Mesenchymal stem cell (in vitro differentiated cells and primary cell): ENCODE results near the gene MLLT1.
A peak's percentile ranks its signal among the peaks of the same experiment; 100 is the strongest.

Experiments used
- DNase-seq: peaks from one replicate; pipeline ENCODE4 v3.0.0-alpha.2; 2013
- H2AFZ ChIP-seq: one replicate; pipeline ENCODE4 v1.6.1; 2013; ENCODE audit warnings: low read depth, mild to moderate bottlenecking, control low read depth, inconsistent platforms, low read length, moderate library complexity
- H2AK5ac ChIP-seq: 2 replicates; pipeline ENCODE4 v1.6.1; 2013; ENCODE audit warnings: low read length, moderate library complexity, mild to moderate bottlenecking, inconsistent platforms; ENCODE audit not compliant: severe bottlenecking
- H2BK120ac ChIP-seq: one replicate; pipeline ENCODE4 v1.6.1; 2013; ENCODE audit warnings: low read depth, mild to moderate bottlenecking, inconsistent platforms, low read length, moderate library complexity
- H2BK12ac ChIP-seq, 2 experiments: one replicate each; pipeline ENCODE4 v1.6.1; 2013; ENCODE audit warnings: inconsistent platforms in 2 of 2, low read length in 2 of 2, mild to moderate bottlenecking in 2 of 2, moderate library complexity in 2 of 2, control low read depth in 1 of 2
- H2BK15ac ChIP-seq: one replicate; pipeline ENCODE4 v1.6.1; 2013; ENCODE audit warnings: mild to moderate bottlenecking, low read depth, inconsistent platforms; ENCODE audit not compliant: poor library complexity, severe bottlenecking
- H2BK5ac ChIP-seq: 2 replicates; pipeline ENCODE4 v1.6.1; 2013; ENCODE audit warnings: low read depth, mild to moderate bottlenecking, low read length, control low read depth, inconsistent platforms; ENCODE audit not compliant: poor library complexity, severe bottlenecking
- H3K14ac ChIP-seq, 2 experiments: one replicate each; pipeline ENCODE4 v1.6.1; 2013; ENCODE audit warnings: inconsistent platforms in 2 of 2, low read length in 2 of 2, control low read depth in 1 of 2, mild to moderate bottlenecking in 1 of 2, moderate library complexity in 1 of 2
- H3K18ac ChIP-seq, 2 experiments: one replicate each; pipeline ENCODE4 v1.6.1; 2013; ENCODE audit warnings: inconsistent platforms in 2 of 2, low read length in 2 of 2, control low read depth in 1 of 2, low read depth in 1 of 2, mild to moderate bottlenecking in 1 of 2
- H3K23ac ChIP-seq, 2 experiments: one replicate each; pipeline ENCODE4 v1.6.1; 2013; ENCODE audit warnings: inconsistent platforms in 2 of 2, low read length in 2 of 2, mild to moderate bottlenecking in 2 of 2, moderate library complexity in 2 of 2, control low read depth in 1 of 2
- H3K27ac ChIP-seq: 2 replicates; pipeline ENCODE4 v1.5.1; 2013; ENCODE audit warnings: mild to moderate bottlenecking, moderate library complexity, low read length, control low read depth, inconsistent platforms; ENCODE audit not compliant: poor library complexity, severe bottlenecking
- H3K27me3 ChIP-seq, 2 experiments: 2 replicates each; pipeline versions ENCODE4 v1.6.1 to v1.7.0; 2013; ENCODE audit warnings: low read length in 2 of 2, mild to moderate bottlenecking in 2 of 2, moderate library complexity in 2 of 2, control low read depth in 1 of 2, inconsistent platforms in 1 of 2; ENCODE audit not compliant: control insufficient read depth in 1 of 2, insufficient read depth in 1 of 2
- H3K36me3 ChIP-seq, 2 experiments: 2 replicates each; pipeline versions ENCODE4 v1.6.1 to v1.7.0; 2013; ENCODE audit warnings: low read length in 2 of 2, control low read depth in 1 of 2, inconsistent platforms in 1 of 2, low read depth in 1 of 2, mild to moderate bottlenecking in 1 of 2; ENCODE audit not compliant: insufficient read depth in 2 of 2, control insufficient read depth in 1 of 2
- H3K4ac ChIP-seq, 2 experiments: one replicate each; pipeline ENCODE4 v1.6.1; 2013; ENCODE audit warnings: inconsistent platforms in 2 of 2, low read length in 2 of 2, mild to moderate bottlenecking in 2 of 2, moderate library complexity in 2 of 2, control low read depth in 1 of 2, low read depth in 1 of 2
- H3K4me1 ChIP-seq: 2 replicates; pipeline ENCODE4 v1.6.1; 2013; ENCODE audit warnings: low read depth, low read length, control low read depth; ENCODE audit not compliant: control insufficient read depth, insufficient read depth
- H3K4me2 ChIP-seq: 2 replicates; pipeline ENCODE4 v1.6.1; 2013; ENCODE audit warnings: low read length, mild to moderate bottlenecking, inconsistent platforms; ENCODE audit not compliant: poor library complexity, severe bottlenecking
- H3K4me3 ChIP-seq, 2 experiments: 2 replicates each; pipeline versions ENCODE4 v1.5.1 to v1.7.0; 2013; ENCODE audit warnings: low read length in 2 of 2, mild to moderate bottlenecking in 2 of 2, control low read depth in 1 of 2, low read depth in 1 of 2; ENCODE audit not compliant: insufficient read depth in 1 of 2
- H3K79me1 ChIP-seq: replicated peaks from 2 replicates; pipeline ENCODE4 v1.6.1; 2013; ENCODE audit warnings: mild to moderate bottlenecking, control low read depth, low read length, inconsistent platforms; ENCODE audit not compliant: poor library complexity, severe bottlenecking
- H3K9ac ChIP-seq: 2 replicates; pipeline ENCODE4 v1.7.0; 2013; ENCODE audit warnings: mild to moderate bottlenecking, low read length, moderate library complexity
- H3K9me3 ChIP-seq: 2 replicates; pipeline ENCODE4 v1.7.0; 2013; ENCODE audit warnings: mild to moderate bottlenecking, low read length; ENCODE audit not compliant: control insufficient read depth
- H4K8ac ChIP-seq: one replicate; pipeline ENCODE4 v1.6.1; 2013; ENCODE audit warnings: inconsistent platforms, mild to moderate bottlenecking, low read length, moderate library complexity
- H4K91ac ChIP-seq: one replicate; pipeline ENCODE4 v1.6.1; 2013; ENCODE audit warnings: mild to moderate bottlenecking, low read length, inconsistent platforms
- WGBS: methylation state at CpG from one replicate; pipeline ENCODE4 v1.1.7; 2013; ENCODE audit warnings: mixed read lengths; 5-methylcytosine and 5-hydroxymethylcytosine counted together

Gene MLLT1

GRCh38 chr19:6267552-6268381, 12.0 kb downstream of the MLLT1 start:
- H3K9me3 ChIP-seq: no peaks in the 10 kb centered on the region
- no peak overlapping the region for H2BK5ac ChIP-seq
- H3K27ac ChIP-seq: no peak overlapping the region
- H4K8ac ChIP-seq: no peak overlapping the region
- no peak overlapping the region for H2AFZ ChIP-seq
- H3K9ac ChIP-seq: no peak overlapping the region
- H3K4me2 ChIP-seq: no peak overlapping the region
- H4K91ac ChIP-seq: no peak overlapping the region
- H2BK12ac ChIP-seq: no peak overlapping the region
- H3K36me3 ChIP-seq: peaks cover 43 to 44% of the 10 kb centered on the region in 2 experiments
- peaks cover 36% of the 10 kb centered on the region for H3K79me1 ChIP-seq
- no peak overlapping the region for H3K23ac ChIP-seq
- peak; percentile 11 for DNase-seq
- no peak overlapping the region for H3K18ac ChIP-seq
- no peak overlapping the region for H3K4ac ChIP-seq
- 89% methylated on average over 14 of the region's 17 CpGs for WGBS
- H3K4me3 ChIP-seq: no peak overlapping the region
- H2BK15ac ChIP-seq: no peak overlapping the region
- peaks cover 30% of the 10 kb centered on the region for H3K4me1 ChIP-seq
- no peaks in the 10 kb centered on the region for H3K27me3 ChIP-seq
- H2AK5ac ChIP-seq: no peak overlapping the region
- H3K14ac ChIP-seq: no peak overlapping the region
- H2BK120ac ChIP-seq: no peak overlapping the region

GRCh38 chr19:6264803-6265202, 15.0 kb downstream of the MLLT1 start:
- Histone ChIP-seq H2BK15ac (no peak overlapping the region), H3K14ac (no peak overlapping the region), H2BK120ac (no peak overlapping the region), H3K9ac (no peak overlapping the region), H4K8ac (no peak overlapping the region), H3K4me1 (peaks cover 14% of the 10 kb centered on the region), H3K4ac (no peak overlapping the region), H3K23ac (no peak overlapping the region), H4K91ac (no peak overlapping the region), H3K27ac (no peak overlapping the region), H3K4me3 (no peak overlapping the region), H3K27me3 (no peaks in the 10 kb centered on the region), H3K4me2 (no peak overlapping the region), H3K79me1 (peaks cover 42% of the 10 kb centered on the region), H3K18ac (no peak overlapping the region), H2BK5ac (no peak overlapping the region), H3K36me3 (peaks cover 59 to 65% of the 10 kb centered on the region in 2 experiments), H2AFZ (no peak overlapping the region), H2BK12ac (no peak overlapping the region), H2AK5ac (no peak overlapping the region), H3K9me3 (no peaks in the 10 kb centered on the region)
- 100% methylated on average over 4 of the region's 4 CpGs for whole genome bisulfite sequencing
- no peak for DNase-seq

- Histone ChIP-seq H3K9ac (no peak overlapping the region), H4K91ac (no peak overlapping the region), H2BK120ac (no peak overlapping the region), H2BK5ac (no peak overlapping the region), H3K36me3 (peaks cover 57 to 65% of the 10 kb centered on the region in 2 experiments), H2BK12ac (no peak overlapping the region), H3K4ac (no peak overlapping the region), H3K4me2 (no peak overlapping the region), H3K27ac (peak overlapping the region; percentile 61), H4K8ac (peak overlapping the region; percentile 67), H3K9me3 (no peaks in the 10 kb centered on the region), H3K14ac (no peak overlapping the region), H3K27me3 (no peaks in the 10 kb centered on the region), H3K79me1 (peaks cover 36% of the 10 kb centered on the region), H2BK15ac (no peak overlapping the region), H3K4me3 (no peak overlapping the region), H2AK5ac (no peak overlapping the region), H3K18ac (no peak overlapping the region), H3K4me1 (peaks cover 14% of the 10 kb centered on the region), H3K23ac (no peak overlapping the region), H2AFZ (no peak overlapping the region)
- 77% methylated on average over 14 of the region's 18 CpGs for WGBS
- DNase-seq: peak; percentile 10
Observed at GRCh38 chr19:6263735-6264444, 15.9 kb downstream of the MLLT1 start.

GRCh38 chr19:6263306-6263705, 16.5 kb downstream of the MLLT1 start:
- H2AFZ ChIP-seq: no peak overlapping the region
- no peak overlapping the region for H3K4me2 ChIP-seq
- no peaks in the 10 kb centered on the region for H3K9me3 ChIP-seq
- H3K27ac ChIP-seq: no peak overlapping the region
- H3K4ac ChIP-seq: no peak overlapping the region
- H3K36me3 ChIP-seq: peaks cover 57 to 65% of the 10 kb centered on the region in 2 experiments
- peaks cover 37% of the 10 kb centered on the region for H3K79me1 ChIP-seq
- no peak overlapping the region for H2BK120ac ChIP-seq
- DNase-seq: no peak
- H4K8ac ChIP-seq: no peak overlapping the region
- no peak overlapping the region for H2BK12ac ChIP-seq
- H3K14ac ChIP-seq: no peak overlapping the region
- no peaks in the 10 kb centered on the region for H3K27me3 ChIP-seq
- no peak overlapping the region for H2AK5ac ChIP-seq
- no peak overlapping the region for H3K23ac ChIP-seq
- no peak overlapping the region for H3K18ac ChIP-seq
- no peak overlapping the region for H4K91ac ChIP-seq
- no peak overlapping the region for H2BK5ac ChIP-seq
- H3K4me1 ChIP-seq: peaks cover 14% of the 10 kb centered on the region
- H3K9ac ChIP-seq: no peak overlapping the region
- no peak overlapping the region for H3K4me3 ChIP-seq
- 90% methylated on average over 11 of the region's 12 CpGs for WGBS
- H2BK15ac ChIP-seq: no peak overlapping the region
